Esophagus squamous epithelium (tissue), 5 donors: ENCODE data around the gene RAVER1. TPM values are rescaled to one million over a fixed set of nuclear protein-coding genes. Genes with fewer than 3 reads are reported as not detected.

ENCODE experiments used
- DNase-seq: peaks from one replicate; lab custom pipeline; 2025; lab: John Stamatoyannopoulos, UW
- H3K27ac ChIP-seq, 4 donors: fragments of 200-600 bp; sonication (generic); one replicate each; pipeline ENCODE4 v1.5.1; 2016 to 2019; ENCODE audit warnings: mild to moderate bottlenecking in 1 of 4
- H3K27me3 ChIP-seq, 4 donors: fragments of 200-600 bp; sonication (generic); 1 replicate in 3 of 4; 2 replicates in 1 of 4; pipeline versions ENCODE4 v1.5.1 to v1.6.0; 2017 to 2021; ENCODE audit warnings: antibody characterized with exemption in 1 of 4
- H3K36me3 ChIP-seq, 3 donors: fragments of 200-600 bp; sonication (generic); one replicate each; pipeline ENCODE4 v1.5.1; 2016 to 2019
- H3K4me1 ChIP-seq, 3 donors: fragments of 200-600 bp; sonication (generic); one replicate each; pipeline ENCODE4 v1.5.1; 2017 to 2019
- H3K4me3 ChIP-seq, 4 donors: fragments of 200-600 bp; sonication (generic); 1 replicate in 3 of 4; 2 replicates in 1 of 4; pipeline ENCODE4 v1.5.1; 2016 to 2019; ENCODE audit warnings: mild to moderate bottlenecking in 2 of 4, moderate library complexity in 1 of 4
- H3K9me3 ChIP-seq, 3 donors: fragments of 200-600 bp; sonication (generic); one replicate each; pipeline ENCODE4 v1.5.1; 2016 to 2019
- CTCF ChIP-seq, 6 experiments: fragments of 450-650 bp in 4 of 6; fragments of 200-600 bp in 2 of 6; sonication (generic) in 2 of 6; IDR thresholded peaks; one replicate each; pipeline ENCODE4 v1.5.1; 2016 to 2019; ENCODE audit warnings: antibody characterized with exemption in 6 of 6, mild to moderate bottlenecking in 4 of 6, moderate library complexity in 4 of 6
- POLR2A ChIP-seq, 4 donors: fragments of 450-650 bp; IDR thresholded peaks; one replicate each; pipeline ENCODE4 v1.6.1; 2017; ENCODE audit warnings: antibody characterized with exemption in 4 of 4, mild to moderate bottlenecking in 4 of 4, moderate library complexity in 3 of 4
- WGBS, 2 donors: methylation state at CpG; one replicate each; pipeline ENCODE4 v1.1.5; 2018; 5-methylcytosine and 5-hydroxymethylcytosine counted together
- intact Hi-C: fragments of 100-400 bp; cut with DNase I; formaldehyde crosslinking; loops from one replicate; pipeline ENCODE4 v1.15.0; 2022
- total RNA-seq, 4 donors: library from RNA; depleted of rRNA; stranded (reverse); fragments of >200 nt; gene quantifications; one replicate each; pipeline ENCODE4 v1.1.0, GENCODE V29; 2016
- donor health status: DM: yes; HTN: yes; CAD: no.

The RAVER1 gene
- total RNA-seq, 4 donors from 2014 or later: 13.8 to 26.8 (median 19.7) TPM

- Histone ChIP-seq H3K4me3 (peak overlapping the region in 3 of 4 donors; percentile 20 to 61 (median 33)), H3K36me3 (no peaks in the 10 kb centered on the region), H3K4me1 (peaks cover 33 to 65% (median 40%) of the 10 kb centered on the region in 3 donors), H3K27ac (no peak overlapping the region), H3K9me3 (no peaks in the 10 kb centered on the region), H3K27me3 (peaks cover 16 to 97% (median 34%) of the 10 kb centered on the region in 4 donors)
- DNase-seq: no peak
- WGBS, 2 donors: 0% methylated on average over 6 to 9 of the region's 48 CpGs
- intact Hi-C loops: no loop called here
- peak in 1 of 4 donors; percentile 38 for TF ChIP-seq POLR2A (IDR thresholded peaks at IDR 0.05)
- peak in 1 of 6 experiments; percentile 3 for TF ChIP-seq CTCF (IDR thresholded peaks at IDR 0.05)
These were observed 38.0 kb downstream of the RAVER1 start for GRCh38 chr19:10295305-10295846.

- no peak for DNase-seq
- Histone ChIP-seq H3K27me3 (peaks cover 23 to 99% (median 40%) of the 10 kb centered on the region in 4 donors), H3K9me3 (no peaks in the 10 kb centered on the region), H3K36me3 (no peaks in the 10 kb centered on the region), H3K27ac (no peak overlapping the region), H3K4me1 (peaks cover 43 to 75% (median 49%) of the 10 kb centered on the region in 3 donors), H3K4me3 (no peak overlapping the region)
- WGBS, 2 donors: 4 to 34% methylated on average over 4 to 12 of the region's 25 CpGs
- intact Hi-C loops: no loop called here
- TF ChIP-seq POLR2A (IDR thresholded peaks at IDR 0.05): no peak
- no peak for TF ChIP-seq CTCF (IDR thresholded peaks at IDR 0.05)
These were observed 39.0 kb downstream of the RAVER1 start for GRCh38 chr19:10294368-10294697.

GRCh38 chr19:10293637-10294367 lies 39.5 kb downstream of the RAVER1 start:
- Histone ChIP-seq H3K4me1 (peaks cover 49 to 80% (median 53%) of the 10 kb centered on the region in 3 donors), H3K27me3 (peaks cover 27 to 99% (median 41%) of the 10 kb centered on the region in 4 donors), H3K36me3 (no peaks in the 10 kb centered on the region), H3K27ac (no peak overlapping the region), H3K4me3 (peak overlapping the region in 1 of 4 donors; percentile 2), H3K9me3 (no peaks in the 10 kb centered on the region)
- TF ChIP-seq POLR2A (IDR thresholded peaks at IDR 0.05) (no peak), CTCF (IDR thresholded peaks at IDR 0.05) (no peak)
- intact Hi-C loops: no loop called here
- DNase-seq: no peak
- 66% methylated on average over 7 of the region's 49 CpGs; no CpG with 5 or more reads in 1 of the 2 donors for WGBS, 2 donors

GRCh38 chr19:10292789-10293636 lies 40.3 kb downstream of the RAVER1 start:
- Histone ChIP-seq H3K9me3 (no peaks in the 10 kb centered on the region), H3K4me3 (peak overlapping the region in 3 of 4 donors; percentile 33 to 66 (median 49)), H3K27me3 (peaks cover 27 to 99% (median 41%) of the 10 kb centered on the region in 4 donors), H3K27ac (peak overlapping the region in 1 of 4 donors; percentile 26), H3K4me1 (peaks cover 55 to 88% (median 57%) of the 10 kb centered on the region in 3 donors), H3K36me3 (no peaks in the 10 kb centered on the region)
- no peak for TF ChIP-seq CTCF (IDR thresholded peaks at IDR 0.05)
- TF ChIP-seq POLR2A (IDR thresholded peaks at IDR 0.05): no peak
- intact Hi-C loops: no loop called here
- no peak for DNase-seq
- WGBS, 2 donors: 21 to 57% methylated on average over 17 to 23 of the region's 56 CpGs
